Psoas muscle (tissue), 8 donors: ENCODE measurements around the gene SART3. TPM values are rescaled to one million over a fixed set of nuclear protein-coding genes. Genes with fewer than 3 reads are reported as not detected.

ENCODE experiments used
- ATAC-seq, 4 donors: fragments of 200-7000 bp; cut with Tn5 transposase; one replicate each; pipeline ENCODE4 v1.9.1; 2020; ENCODE audit warnings: moderate library complexity in 3 of 4, mild to moderate bottlenecking in 2 of 4
- DNase-seq, 2 donors: peaks; one replicate each; pipeline ENCODE4 v3.0.0-alpha.2; 2020
- H3K27ac ChIP-seq: fragments of 200-600 bp; one replicate; pipeline ENCODE4 v1.8.0; 2022
- H3K27me3 ChIP-seq, 3 donors: fragments of 200-600 bp in 1 of 3; one replicate each; pipeline versions ENCODE4 v1.6.1 to v1.8.0; 2013 to 2022; ENCODE audit warnings: low read length in 2 of 3, mild to moderate bottlenecking in 2 of 3, moderate library complexity in 1 of 3; ENCODE audit not compliant: insufficient read depth in 3 of 3
- H3K36me3 ChIP-seq, 2 donors: fragments of 200-600 bp in 1 of 2; one replicate each; pipeline versions ENCODE4 v1.6.1 to v1.8.0; 2013 to 2022; ENCODE audit warnings: low read depth in 1 of 2, mild to moderate bottlenecking in 1 of 2, moderate library complexity in 1 of 2; ENCODE audit not compliant: insufficient read depth in 1 of 2
- H3K4me1 ChIP-seq: fragments of 200-600 bp; one replicate; pipeline ENCODE4 v1.8.0; 2022
- H3K4me3 ChIP-seq: fragments of 200-600 bp; one replicate; pipeline ENCODE4 v1.8.0; 2022; ENCODE audit warnings: mild to moderate bottlenecking
- H3K9me3 ChIP-seq: fragments of 200-600 bp; one replicate; pipeline ENCODE4 v1.8.0; 2022
- CTCF ChIP-seq: fragments of 200-600 bp; IDR thresholded peaks from one replicate; pipeline ENCODE4 v1.8.0; 2022; ENCODE audit warnings: antibody characterized with exemption
- WGBS, 3 donors: extraction: QIAGEN DNeasy Blood & Tissue Kit; methylation state at CpG; one replicate each; pipeline versions ENCODE4 v1.1.6 to v1.1.7; 2013; 5-methylcytosine and 5-hydroxymethylcytosine counted together
- intact Hi-C, 2 donors: fragments of 100-400 bp; cut with DNase I; formaldehyde crosslinking; loops; one replicate each; pipeline versions ENCODE4 v1.11.0 to v1.14.2; 2022
- long read RNA-seq, 2 donors: library from polyadenylated mRNA; unstranded; transcript quantifications; one replicate each; pipeline ENCODE4 v2.0.0, GENCODE V29; 2021
- polyA plus RNA-seq, 3 donors: library from polyadenylated mRNA; stranded (reverse); fragments of 200-250 nt; gene quantifications; one replicate each; pipeline ENCODE4 v1.2.3, GENCODE V29; 2013
- total RNA-seq, 4 donors: library from RNA; stranded (reverse); fragmentation: NEBNext Ultra II Directional in 2 of 4; extraction: Animal tissue kit (Norgen Biotek cat#: 25700) in 2 of 4; gene quantifications; one replicate each; pipeline versions ENCODE4 v1.2.1 to v1.2.4, GENCODE V29; 2021 to 2023
- donor health status: healthy with polysubstance abuse.
- donor health status: DM: no; HTN: no; CAD: no; lungs with moderate emphysema.
- donor health status: Bipolar disorder and iron deficiency.
- donor health status: healthy.
- donor health status: DM: yes; HTN: yes; CAD: no.
- donor health status: DM: no; HTN: no; CAD: no.
- donor health status: DM: no; HTN: no; CAD: no.
- donor health status: DM: yes; HTN: yes; CAD: no.

The SART3 gene
- 10 to 100 TPM; 22.3 to 32.7 (median 24.9) TPM for total RNA-seq
- polyA plus RNA-seq = 10 to 100 TPM; 13.4 to 35.3 (median 22.5) TPM
- long read RNA-seq, donor 1, full-length matches to known transcripts = 7 of 20 reads
- long read RNA-seq, donor 1, partial matches to known transcripts = 11 of 20 reads
- long read RNA-seq, donor 1, other reads (novel, unspliced or antisense) = 2 of 20 reads
- long read RNA-seq, donor 2, full-length matches to known transcripts = 14 of 29 reads
- long read RNA-seq, donor 2, partial matches to known transcripts = 10 of 29 reads
- long read RNA-seq, donor 2, other reads (novel, unspliced or antisense) = 5 of 29 reads

GRCh38 chr12:108560752-108561719 lies at the start of gene SART3:
Gene SART3, minus strand, starts transcription at chr12:108561173. Its CDS starts 19 bp downstream, at chr12:108561154.
- no peaks in the 10 kb centered on the region for H3K27me3 ChIP-seq
- H3K4me3 ChIP-seq = peak within 1 kb of the TSS; percentile 76
- DNase-seq = peak; percentile 85 to 91
- no peaks in the 10 kb centered on the region for H3K9me3 ChIP-seq
- peak within 1 kb of the TSS; percentile 97 for H3K27ac ChIP-seq
- peaks cover 12 to 41% of the 10 kb centered on the region in 2 donors for H3K36me3 ChIP-seq
- ATAC-seq = peak; percentile 61 to 79 (median 65)
- H3K4me1 ChIP-seq = peaks cover 63% of the 10 kb centered on the region
- intact Hi-C loops = loop anchor here (5.0 to 10.0 kb wide), 4 partner anchors 244 to 531 kb away; partner anchors contain the start of genes SSH1 (in 2 of the 2) and ALKBH2 (in 1 of the 2)
- no peak for TF ChIP-seq CTCF
- WGBS, 3 donors = 0 to 1% (median 0%) methylated on average over 55 to 57 of the region's 57 CpGs

- Histone ChIP-seq H3K4me3 (no peak overlapping the region), H3K36me3 (no peaks in the 10 kb centered on the region), H3K27me3 (peaks cover 0 to 3% (median 0%) of the 10 kb centered on the region in 3 donors), H3K9me3 (no peaks in the 10 kb centered on the region), H3K4me1 (no peaks in the 10 kb centered on the region), H3K27ac (no peak overlapping the region)
- ATAC-seq (no peak), DNase-seq (no peak)
- WGBS, 3 donors = 87 to 92% (median 91%) methylated on average over 8 of the region's 8 CpGs
- TF ChIP-seq CTCF = no peak
- intact Hi-C loops = no loop called here
These were observed 49.4 kb upstream of the SART3 start for GRCh38 chr12:108610336-108610815.

GRCh38 chr12:108609537-108610335 lies 48.8 kb upstream of the SART3 start:
- no peak overlapping the region for H3K4me3 ChIP-seq
- H3K27me3 ChIP-seq = peaks cover 0 to 3% (median 0%) of the 10 kb centered on the region in 3 donors
- ATAC-seq = peak; percentile 32 to 56 (median 52)
- no peaks in the 10 kb centered on the region for H3K36me3 ChIP-seq
- no peak overlapping the region for H3K27ac ChIP-seq
- WGBS, 3 donors = 27 to 34% (median 31%) methylated on average over 21 of the region's 21 CpGs
- no peaks in the 10 kb centered on the region for H3K4me1 ChIP-seq
- H3K9me3 ChIP-seq = no peaks in the 10 kb centered on the region
- intact Hi-C loops = no loop called here
- TF ChIP-seq CTCF = no peak
- peak; percentile 75 to 82 for DNase-seq

- ATAC-seq (no peak), DNase-seq (no peak)
- H3K27me3 ChIP-seq = peaks cover 0 to 3% (median 0%) of the 10 kb centered on the region in 3 donors
- H3K4me1 ChIP-seq = no peaks in the 10 kb centered on the region
- H3K9me3 ChIP-seq = no peaks in the 10 kb centered on the region
- TF ChIP-seq CTCF = no peak
- WGBS, 3 donors = 77 to 82% (median 82%) methylated on average over 5 of the region's 5 CpGs
- intact Hi-C loops = no loop called here
- no peak overlapping the region for H3K27ac ChIP-seq
- no peaks in the 10 kb centered on the region for H3K36me3 ChIP-seq
- H3K4me3 ChIP-seq = no peak overlapping the region
These were observed 47.6 kb upstream of the SART3 start for GRCh38 chr12:108608616-108609015.
